ENCODE measurements around the gene FGD5.

DNA sequence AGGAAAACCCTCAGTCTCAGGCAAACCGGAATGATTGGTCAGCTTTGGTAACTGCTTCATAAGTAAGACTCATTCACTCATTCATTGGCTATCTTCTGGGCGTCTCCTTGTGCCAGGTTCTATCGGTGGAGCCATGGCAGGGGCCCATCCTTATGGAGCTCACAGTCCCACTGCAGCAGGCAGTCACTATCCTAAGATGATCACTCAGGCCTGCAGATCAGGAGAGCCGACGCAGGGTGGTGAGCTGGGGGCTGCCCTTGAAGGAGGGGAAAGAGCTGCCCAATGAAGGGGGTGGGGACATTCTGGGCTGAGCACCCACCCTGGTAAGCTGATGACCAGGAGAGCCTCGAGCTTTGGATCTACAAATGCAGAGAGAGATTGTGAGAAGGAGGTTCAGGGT lies 20.5 kb upstream of the FGD5 start:
- TF ChIP-seq, protein P1, sequence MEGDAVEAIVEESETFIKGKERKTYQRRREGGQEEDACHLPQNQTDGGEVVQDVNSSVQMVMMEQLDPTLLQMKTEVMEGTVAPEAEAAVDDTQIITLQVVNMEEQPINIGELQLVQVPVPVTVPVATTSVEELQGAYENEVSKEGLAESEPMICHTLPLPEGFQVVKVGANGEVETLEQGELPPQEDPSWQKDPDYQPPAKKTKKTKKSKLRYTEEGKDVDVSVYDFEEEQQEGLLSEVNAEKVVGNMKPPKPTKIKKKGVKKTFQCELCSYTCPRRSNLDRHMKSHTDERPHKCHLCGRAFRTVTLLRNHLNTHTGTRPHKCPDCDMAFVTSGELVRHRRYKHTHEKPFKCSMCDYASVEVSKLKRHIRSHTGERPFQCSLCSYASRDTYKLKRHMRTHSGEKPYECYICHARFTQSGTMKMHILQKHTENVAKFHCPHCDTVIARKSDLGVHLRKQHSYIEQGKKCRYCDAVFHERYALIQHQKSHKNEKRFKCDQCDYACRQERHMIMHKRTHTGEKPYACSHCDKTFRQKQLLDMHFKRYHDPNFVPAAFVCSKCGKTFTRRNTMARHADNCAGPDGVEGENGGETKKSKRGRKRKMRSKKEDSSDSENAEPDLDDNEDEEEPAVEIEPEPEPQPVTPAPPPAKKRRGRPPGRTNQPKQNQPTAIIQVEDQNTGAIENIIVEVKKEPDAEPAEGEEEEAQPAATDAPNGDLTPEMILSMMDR (IDR thresholded peaks at IDR 0.05), result no peak
- no peak for TF ChIP-seq POLR2A (IDR thresholded peaks at IDR 0.05)
